Esophagus (tissue), 2 donors: ENCODE data around the gene KCNJ6. TPM values are rescaled to one million over a fixed set of nuclear protein-coding genes. Genes with fewer than 3 reads are reported as not detected.

Experiments
- H3K27ac ChIP-seq, 2 donors: one replicate each; pipeline ENCODE4 v1.5.1; 2013; ENCODE audit warnings: low read depth in 2 of 2, mild to moderate bottlenecking in 2 of 2, inconsistent platforms in 1 of 2, low read length in 1 of 2, moderate library complexity in 1 of 2
- H3K27me3 ChIP-seq, 2 donors: one replicate each; pipeline ENCODE4 v1.6.1; 2013; ENCODE audit warnings: low read length in 2 of 2, control low read depth in 1 of 2, mild to moderate bottlenecking in 1 of 2; ENCODE audit not compliant: insufficient read depth in 2 of 2, control insufficient read depth in 1 of 2
- H3K36me3 ChIP-seq, 2 donors: one replicate each; pipeline ENCODE4 v1.6.1; 2013; ENCODE audit warnings: low read length in 1 of 2; ENCODE audit not compliant: control insufficient read depth in 2 of 2, insufficient read depth in 2 of 2
- H3K4me1 ChIP-seq, 2 donors: one replicate each; pipeline ENCODE4 v1.6.1; 2013; ENCODE audit warnings: low read length in 1 of 2; ENCODE audit not compliant: control insufficient read depth in 2 of 2, insufficient read depth in 2 of 2
- H3K4me3 ChIP-seq, 2 donors: one replicate each; pipeline ENCODE4 v1.5.1; 2013; ENCODE audit warnings: low read length in 2 of 2, mild to moderate bottlenecking in 2 of 2, low read depth in 1 of 2, moderate library complexity in 1 of 2
- H3K9me3 ChIP-seq, 2 donors: one replicate each; pipeline ENCODE4 v1.6.1; 2013; ENCODE audit warnings: mild to moderate bottlenecking in 2 of 2, low read depth in 1 of 2, low read length in 1 of 2, moderate library complexity in 1 of 2; ENCODE audit not compliant: control insufficient read depth in 2 of 2, insufficient read depth in 1 of 2
- WGBS, 2 donors: extraction: QIAGEN DNeasy Blood & Tissue Kit; methylation state at CpG; one replicate each; pipeline ENCODE4 v1.1.7; 2013; 5-methylcytosine and 5-hydroxymethylcytosine counted together
- polyA plus RNA-seq, 2 donors: library from polyadenylated mRNA; stranded (reverse); fragments of 200-250 nt; gene quantifications; one replicate each; pipeline ENCODE4 v1.2.3, GENCODE V29; 2013
- donor health status: healthy with polysubstance abuse.
- donor health status: Bipolar disorder and iron deficiency.

KCNJ6 gene
- polyA plus RNA-seq, 2 donors: under 0.01 TPM; not detected in 1

- WGBS, 2 donors: 60 to 68% methylated on average over 15 of the region's 15 CpGs
Measured at GRCh38 chr21:37780991-37781983, 135.0 kb downstream of the KCNJ6 start.

GRCh38 chr21:37771181-37771580, 145.1 kb downstream of the KCNJ6 start:
- 73 to 81% methylated on average over 3 of the region's 3 CpGs for WGBS, 2 donors
- H3K4me1 ChIP-seq: peaks cover 0 to 4% of the 10 kb centered on the region in 2 donors
- H3K36me3 ChIP-seq: no peaks in the 10 kb centered on the region
- no peaks in the 10 kb centered on the region for H3K9me3 ChIP-seq
- no peak overlapping the region for H3K27ac ChIP-seq
- H3K27me3 ChIP-seq: no peaks in the 10 kb centered on the region
- H3K4me3 ChIP-seq: no peak overlapping the region

More at GRCh38 chr21:37780991-37781983, 135.0 kb downstream of the KCNJ6 start:
- no peaks in the 10 kb centered on the region for H3K27me3 ChIP-seq
- no peak overlapping the region for H3K4me3 ChIP-seq
- H3K9me3 ChIP-seq: no peaks in the 10 kb centered on the region
- no peaks in the 10 kb centered on the region for H3K36me3 ChIP-seq
- no peaks in the 10 kb centered on the region for H3K4me1 ChIP-seq
- no peak overlapping the region for H3K27ac ChIP-seq

GRCh38 chr21:37770461-37770860, 145.8 kb downstream of the KCNJ6 start:
- Histone ChIP-seq H3K4me1 (peaks cover 0 to 4% of the 10 kb centered on the region in 2 donors), H3K36me3 (no peaks in the 10 kb centered on the region), H3K27ac (no peak overlapping the region), H3K4me3 (no peak overlapping the region), H3K9me3 (no peaks in the 10 kb centered on the region), H3K27me3 (no peaks in the 10 kb centered on the region)
- WGBS, 2 donors: 74 to 80% methylated on average over 2 of the region's 2 CpGs

- Histone ChIP-seq H3K36me3 (no peaks in the 10 kb centered on the region), H3K4me3 (no peak overlapping the region), H3K4me1 (peaks cover 1 to 4% of the 10 kb centered on the region in 2 donors), H3K27ac (no peak overlapping the region), H3K9me3 (no peaks in the 10 kb centered on the region), H3K27me3 (no peaks in the 10 kb centered on the region)
- WGBS, 2 donors: 14 to 26% methylated on average over 1 of the region's 1 CpG
Measured at GRCh38 chr21:37769656-37770055, 146.6 kb downstream of the KCNJ6 start.

- Histone ChIP-seq H3K4me1 (peaks cover 5 to 8% of the 10 kb centered on the region in 2 donors), H3K27me3 (no peaks in the 10 kb centered on the region), H3K27ac (no peak overlapping the region), H3K36me3 (no peaks in the 10 kb centered on the region), H3K9me3 (no peaks in the 10 kb centered on the region), H3K4me3 (no peak overlapping the region)
- WGBS, 2 donors: 38 to 39% methylated on average over 5 of the region's 5 CpGs
Measured at GRCh38 chr21:37767984-37768383, 148.3 kb downstream of the KCNJ6 start.

GRCh38 chr21:37766129-37766528, 150.1 kb downstream of the KCNJ6 start:
- no peaks in the 10 kb centered on the region for H3K36me3 ChIP-seq
- peak overlapping the region in 1 of 2 donors; percentile 29 for H3K27ac ChIP-seq
- no peak overlapping the region for H3K4me3 ChIP-seq
- no peaks in the 10 kb centered on the region for H3K27me3 ChIP-seq
- WGBS, 2 donors: 51 to 65% methylated on average over 5 of the region's 5 CpGs
- no peaks in the 10 kb centered on the region for H3K9me3 ChIP-seq
- peaks cover 5 to 13% of the 10 kb centered on the region in 2 donors for H3K4me1 ChIP-seq

- 53 to 60% methylated on average over 5 of the region's 5 CpGs for WGBS, 2 donors
- H3K27ac ChIP-seq: peak overlapping the region; percentile 69 to 87
Measured at GRCh38 chr21:37765221-37765900, 150.9 kb downstream of the KCNJ6 start.

GRCh38 chr21:37764691-37765090, 151.6 kb downstream of the KCNJ6 start:
- Histone ChIP-seq H3K4me3 (no peak overlapping the region), H3K36me3 (no peaks in the 10 kb centered on the region), H3K27ac (peak overlapping the region; percentile 47 to 57), H3K27me3 (no peaks in the 10 kb centered on the region), H3K9me3 (no peaks in the 10 kb centered on the region), H3K4me1 (peaks cover 5 to 13% of the 10 kb centered on the region in 2 donors)
- 40 to 48% methylated on average over 2 of the region's 2 CpGs for WGBS, 2 donors

More at GRCh38 chr21:37765221-37765900, 150.9 kb downstream of the KCNJ6 start:
- Histone ChIP-seq H3K9me3 (no peaks in the 10 kb centered on the region), H3K4me1 (peaks cover 5 to 13% of the 10 kb centered on the region in 2 donors), H3K27me3 (no peaks in the 10 kb centered on the region), H3K4me3 (no peak overlapping the region), H3K36me3 (no peaks in the 10 kb centered on the region)

GRCh38 chr21:37763298-37763697, 153.0 kb downstream of the KCNJ6 start:
- H3K27ac ChIP-seq: peak overlapping the region in 1 of 2 donors; percentile 26
- peaks cover 5 to 13% of the 10 kb centered on the region in 2 donors for H3K4me1 ChIP-seq
- no peak overlapping the region for H3K4me3 ChIP-seq
- no peaks in the 10 kb centered on the region for H3K36me3 ChIP-seq
- WGBS, 2 donors: 47 to 57% methylated on average over 5 of the region's 5 CpGs
- no peaks in the 10 kb centered on the region for H3K27me3 ChIP-seq
- no peaks in the 10 kb centered on the region for H3K9me3 ChIP-seq
